A673 (cell line): ENCODE measurements around the gene HMGCL. TPM values are rescaled to one million over a fixed set of nuclear protein-coding genes. Genes with fewer than 3 reads are reported as not detected.

Source experiments
- BruUV-seq: library from RNA; stranded (reverse); fragments of 400-500 nt; replicated peaks from 2 replicates; lab custom pipeline; 2021; lab: Mats Ljungman, UMichigan
- CTCF ChIA-PET: fragments of 300-600 bp; sonication (Branson Sonifier 250); formaldehyde crosslinking; loops from one replicate; lab custom pipeline; 2022; ENCODE audit warnings: antibody characterized with exemption; lab: Charles Lee
- POLR2A ChIA-PET: fragments of 300-600 bp; sonication (Branson Sonifier 250); formaldehyde crosslinking; loops from one replicate; lab custom pipeline; 2022; ENCODE audit warnings: antibody characterized with exemption; ENCODE audit not compliant: low non-redundant PET; lab: Charles Lee
- DNase-seq: peaks from one replicate; pipeline ENCODE4 v3.0.0-alpha.2; 2015; ENCODE audit warnings: low spot score
- H3K27ac ChIP-seq: fragments of 200-600 bp; sonication (generic); 2 replicates; pipeline ENCODE4 v1.5.1; 2016; ENCODE audit warnings: mixed run types, low read depth, mild to moderate bottlenecking, mixed read lengths, antibody characterized with exemption, low read length; ENCODE audit not compliant: poor library complexity, severe bottlenecking
- H3K27me3 ChIP-seq: fragments of 200-600 bp; sonication (generic); replicated peaks from 2 replicates; pipeline ENCODE4 v1.6.1; 2017; ENCODE audit warnings: mixed run types, low read depth, mild to moderate bottlenecking, mixed read lengths, antibody characterized with exemption, low read length; ENCODE audit not compliant: insufficient read depth, poor library complexity
- H3K36me3 ChIP-seq: fragments of 200-600 bp; sonication (generic); 2 replicates; pipeline ENCODE4 v1.6.1; 2016; ENCODE audit warnings: mixed run types, mild to moderate bottlenecking, mixed read lengths, antibody characterized with exemption, low read length; ENCODE audit not compliant: insufficient read depth, poor library complexity, severe bottlenecking
- H3K4me1 ChIP-seq: fragments of 200-600 bp; sonication (generic); 2 replicates; pipeline ENCODE4 v1.6.1; 2017; ENCODE audit warnings: mixed run types, mild to moderate bottlenecking, mixed read lengths, antibody characterized with exemption, low read length; ENCODE audit not compliant: insufficient read depth, poor library complexity, severe bottlenecking
- H3K4me3 ChIP-seq: fragments of 200-600 bp; sonication (generic); 2 replicates; pipeline ENCODE4 v1.5.1; 2016; ENCODE audit warnings: low read depth, mixed run types, mild to moderate bottlenecking, mixed read lengths, low read length; ENCODE audit not compliant: poor library complexity, severe bottlenecking
- H3K9me3 ChIP-seq: fragments of 200-600 bp; sonication (generic); 2 replicates; pipeline ENCODE4 v1.6.1; 2016; ENCODE audit warnings: mixed run types, low read depth, mild to moderate bottlenecking, mixed read lengths, antibody characterized with exemption, low read length; ENCODE audit not compliant: poor library complexity, severe bottlenecking
- CTCF ChIP-seq: fragments of 300-800, 200-600 bp; sonication (generic); conservative IDR thresholded peaks from 2 replicates; pipeline ENCODE4 v1.5.1; 2017; ENCODE audit warnings: low read depth, mild to moderate bottlenecking, antibody characterized with exemption, low read length, moderate library complexity, mixed read lengths
- EZH2 ChIP-seq: fragments of 200-600 bp; sonication (generic); IDR thresholded peaks from 2 replicates; pipeline ENCODE4 v1.6.1; 2017; ENCODE audit warnings: borderline replicate concordance, low read depth, mild to moderate bottlenecking, mixed read lengths, antibody characterized with exemption, low read length; ENCODE audit not compliant: poor library complexity, severe bottlenecking
- intact Hi-C: fragments of 100-400 bp; cut with micrococcal nuclease; formaldehyde crosslinking; loops from one replicate; pipeline ENCODE4 v1.10.0; 2022; ENCODE audit not compliant: unreplicated experiment
- total RNA-seq: library from RNA; stranded (reverse); gene quantifications from 2 replicates; pipeline ENCODE4 v1.2.3, GENCODE V29; 2021

Gene HMGCL
- total RNA-seq, 1 experiment from 2014 or later, result 13.9 TPM

DNA sequence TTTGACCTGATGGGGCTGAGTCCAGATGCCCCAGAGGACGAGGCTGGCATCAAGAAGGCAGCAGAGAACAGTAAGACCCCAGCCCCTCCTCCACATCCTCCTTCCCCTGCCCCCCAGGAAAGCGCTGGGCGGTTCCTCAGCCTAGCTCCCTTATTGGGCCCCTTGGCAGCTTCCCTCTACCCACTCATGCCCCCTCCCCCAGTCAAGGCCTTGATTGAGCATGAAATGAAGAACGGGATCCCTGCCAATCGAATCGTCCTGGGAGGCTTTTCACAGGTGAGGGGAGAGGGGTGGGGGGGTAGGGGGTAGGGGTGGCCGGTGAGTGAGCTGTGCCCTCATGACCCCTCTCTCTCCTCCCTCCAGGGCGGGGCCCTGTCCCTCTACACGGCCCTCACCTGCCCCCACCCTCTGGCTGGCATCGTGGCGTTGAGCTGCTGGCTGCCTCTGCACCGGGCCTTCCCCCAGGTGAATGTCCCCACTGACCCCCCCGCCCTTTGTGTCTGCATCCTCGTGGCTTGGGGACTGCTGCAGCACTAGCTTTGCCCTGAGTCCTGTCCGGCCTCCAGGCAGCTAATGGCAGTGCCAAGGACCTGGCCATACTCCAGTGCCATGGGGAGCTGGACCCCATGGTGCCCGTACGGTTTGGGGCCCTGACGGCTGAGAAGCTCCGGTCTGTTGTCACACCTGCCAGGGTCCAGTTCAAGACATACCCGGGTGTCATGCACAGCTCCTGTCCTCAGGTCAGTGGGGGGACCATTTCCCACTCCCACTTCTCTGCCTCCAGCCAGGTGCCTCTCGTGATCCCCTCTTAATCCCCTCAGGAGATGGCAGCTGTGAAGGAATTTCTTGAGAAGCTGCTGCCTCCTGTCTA lies 31.1 kb downstream of the HMGCL start:
- POLR2A ChIA-PET, result no interaction called here
- Histone ChIP-seq H3K27ac (peak overlapping the region; percentile 58), H3K27me3 (no peaks in the 10 kb centered on the region), H3K36me3 (peaks cover 22% of the 10 kb centered on the region), H3K4me1 (peaks cover 24% of the 10 kb centered on the region), H3K9me3 (no peaks in the 10 kb centered on the region), H3K4me3 (no peak overlapping the region)
- CTCF ChIA-PET, result no interaction called here
- no peak for DNase-seq
- no TSS peak for BruUV-seq
- intact Hi-C loops, result no loop called here
- TF ChIP-seq EZH2 (no peak), CTCF (no peak)

DNA sequence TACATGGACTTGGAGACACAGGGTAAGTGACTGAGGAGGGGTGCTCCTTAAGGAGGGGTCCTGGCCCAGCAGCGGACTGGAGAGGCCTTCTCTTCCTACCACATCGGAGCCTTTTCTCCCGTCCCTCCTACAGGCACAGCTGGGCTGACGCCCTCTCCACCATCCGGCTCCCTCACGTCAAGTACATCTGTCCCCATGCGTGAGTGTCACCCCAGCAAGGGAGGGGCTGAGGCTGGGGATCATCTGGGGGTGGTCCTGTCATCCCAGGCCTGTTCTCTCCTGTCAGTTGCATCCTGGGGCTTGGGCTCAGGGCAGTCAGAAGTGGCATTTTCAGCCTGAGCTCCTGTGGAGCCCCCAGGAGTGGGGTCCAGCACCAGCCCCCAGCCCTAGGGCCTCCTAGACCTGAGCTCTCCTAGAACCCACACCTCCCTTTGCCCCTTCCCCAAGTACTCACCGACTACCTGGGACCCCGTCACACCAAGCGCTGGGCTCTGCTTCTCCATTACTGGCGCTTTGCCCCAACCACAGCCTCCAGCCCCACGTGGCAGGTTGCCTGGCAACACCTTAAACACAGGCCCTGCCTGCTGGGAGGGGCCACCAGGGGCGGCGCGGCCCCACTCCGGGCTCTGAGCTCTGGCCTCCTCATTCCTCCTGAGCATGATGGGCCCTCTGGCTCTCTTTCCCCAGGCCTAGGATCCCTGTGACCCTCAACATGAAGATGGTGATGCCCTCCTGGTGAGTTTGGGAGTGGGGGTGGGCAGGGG lies 32.0 kb downstream of the HMGCL start:
- peaks cover 27% of the 10 kb centered on the region for H3K36me3 ChIP-seq
- POLR2A ChIA-PET, result no interaction called here
- no peak for TF ChIP-seq EZH2
- TF ChIP-seq CTCF, result no peak
- peak overlapping the region; percentile 58 for H3K27ac ChIP-seq
- intact Hi-C loops, result no loop called here
- peak overlapping the region; percentile 19 for H3K4me3 ChIP-seq
- no peaks in the 10 kb centered on the region for H3K9me3 ChIP-seq
- DNase-seq, result peak; percentile 73
- BruUV-seq, result no TSS peak
- no peaks in the 10 kb centered on the region for H3K27me3 ChIP-seq
- H3K4me1 ChIP-seq, result peaks cover 22% of the 10 kb centered on the region
- CTCF ChIA-PET, result no interaction called here

- ChIA-PET CTCF (interaction anchor here (0.8 kb wide), 1 partner anchor 20 kb away, joined by 3 read pairs; no protein-coding TSS in a partner anchor), POLR2A (no interaction called here)
- H3K4me3 ChIP-seq, result peak overlapping the region; percentile 86
- DNase-seq, result no peak
- TF ChIP-seq EZH2, result no peak
- no peak for TF ChIP-seq CTCF
- H3K27ac ChIP-seq, result peak overlapping the region; percentile 59
- intact Hi-C loops, result no loop called here
- H3K4me1 ChIP-seq, result peaks cover 22% of the 10 kb centered on the region
- peaks cover 25% of the 10 kb centered on the region for H3K36me3 ChIP-seq
- H3K27me3 ChIP-seq, result no peaks in the 10 kb centered on the region
- no TSS peak for BruUV-seq
- no peaks in the 10 kb centered on the region for H3K9me3 ChIP-seq
Observed at GRCh38 chr1:23792151-23792945, 32.9 kb downstream of the HMGCL start.
